Stimulated activated naive CD4-positive, alpha-beta T cell (primary cell): ENCODE measurements around the gene LENG8.
"Not testable (repeated sequence)": the region's sequence is repeated elsewhere in the genome, so short reads cannot be mapped to it uniquely, and the experiment has no call there.

Experiments used
- DNase-seq, 6 experiments: peaks; one replicate each; lab custom pipeline; 2025; lab: John Stamatoyannopoulos, UW

LENG8 gene

DNA sequence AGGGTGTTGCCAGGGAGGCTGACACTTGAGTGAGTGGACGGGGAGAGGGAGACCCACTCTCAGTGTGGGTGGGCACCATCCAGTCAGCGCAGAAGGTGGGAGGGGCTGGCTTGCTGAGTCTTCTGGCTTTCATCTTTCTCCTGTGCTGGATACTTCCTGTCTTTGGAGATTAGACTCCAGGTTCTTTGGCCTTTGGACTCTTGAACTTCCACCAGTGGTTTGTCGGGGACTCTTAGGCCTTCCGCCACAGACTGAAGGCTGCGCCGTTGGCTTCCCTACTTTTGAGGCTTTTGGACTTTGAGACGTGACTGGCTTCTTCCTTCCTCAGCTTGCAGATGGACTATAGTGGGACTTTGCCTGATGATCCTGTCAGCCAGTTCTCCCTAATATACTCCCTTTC, 4.3 kb upstream of the LENG8 start:
- no peak for DNase-seq

DNA sequence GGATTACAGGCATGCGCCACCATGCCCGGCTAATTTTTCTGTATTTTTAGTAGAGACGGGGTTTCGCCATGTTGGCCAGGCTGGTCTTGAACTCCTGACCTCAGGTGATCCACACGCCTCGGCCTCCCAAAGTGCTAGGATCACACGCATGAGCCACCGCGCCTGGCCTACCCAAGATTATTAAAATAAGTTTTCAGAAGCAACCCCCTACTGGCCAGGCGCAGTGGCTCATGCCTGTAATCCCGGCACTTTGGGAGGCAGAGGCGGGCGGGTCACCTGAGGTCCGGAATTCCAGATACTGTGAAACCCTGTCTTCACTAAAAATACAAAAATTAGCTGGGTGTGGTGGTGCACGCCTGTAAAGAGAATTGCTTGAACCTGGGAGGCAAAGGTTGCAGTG, 2.6 kb upstream of the LENG8 start:
- DNase-seq, result not testable (repeated sequence)

DNA sequence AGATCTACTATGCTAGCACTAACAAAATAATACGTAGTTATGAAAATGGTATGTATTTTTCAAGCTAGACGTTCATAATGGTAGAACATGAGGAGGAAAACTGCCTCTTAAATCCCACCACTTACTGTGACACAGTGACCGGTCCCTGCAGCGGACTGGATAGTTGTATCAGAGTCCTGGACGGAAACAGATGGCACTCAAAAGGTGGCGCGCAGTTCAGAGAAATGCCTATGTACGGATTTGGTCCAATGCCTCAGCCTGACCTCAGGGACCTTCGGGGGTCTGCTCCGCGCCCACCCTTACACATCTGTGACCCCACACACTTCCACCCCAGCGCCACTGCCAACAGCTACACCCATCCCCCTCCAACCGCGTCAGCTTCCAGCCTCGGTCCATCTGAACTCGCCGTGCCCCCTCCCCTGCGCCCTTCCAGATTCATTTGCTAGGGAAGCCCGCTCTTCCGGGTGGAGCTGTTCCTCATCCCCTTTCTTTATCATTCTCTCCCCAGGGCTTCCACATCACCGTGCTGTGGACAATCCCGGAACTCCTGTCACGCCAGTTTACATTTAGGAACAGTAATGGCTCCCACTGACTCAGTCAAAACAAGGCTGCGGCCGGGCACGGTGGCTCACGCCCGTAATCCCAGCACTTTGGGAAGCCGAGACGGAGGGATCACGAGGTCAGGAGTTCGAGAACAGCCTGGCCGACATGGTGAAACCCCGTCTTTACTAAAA, 792 bp upstream of the LENG8 start:
- DNase-seq, result peak in 3 of 6 experiments; percentile 36 to 71 (median 54)

DNA sequence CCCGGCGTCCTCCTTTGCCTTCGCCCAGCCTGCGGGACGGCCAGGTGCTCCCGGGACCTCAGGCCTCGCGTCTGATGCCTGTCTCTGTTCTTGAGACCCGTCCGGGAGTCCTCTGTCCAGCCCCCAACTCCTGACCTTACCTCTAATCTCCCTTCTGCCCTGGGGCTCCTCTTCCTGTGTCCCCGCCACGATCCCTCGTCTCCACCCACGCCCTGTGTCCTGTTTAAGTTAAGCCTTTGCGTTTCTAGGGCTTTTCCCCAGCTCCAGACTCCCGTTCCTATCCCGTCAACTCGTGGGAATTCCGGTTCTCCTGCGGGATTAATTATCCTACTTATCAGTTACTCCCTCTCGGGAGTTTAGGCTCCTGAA, 686 bp downstream of the LENG8 start:
- no peak for DNase-seq

DNA sequence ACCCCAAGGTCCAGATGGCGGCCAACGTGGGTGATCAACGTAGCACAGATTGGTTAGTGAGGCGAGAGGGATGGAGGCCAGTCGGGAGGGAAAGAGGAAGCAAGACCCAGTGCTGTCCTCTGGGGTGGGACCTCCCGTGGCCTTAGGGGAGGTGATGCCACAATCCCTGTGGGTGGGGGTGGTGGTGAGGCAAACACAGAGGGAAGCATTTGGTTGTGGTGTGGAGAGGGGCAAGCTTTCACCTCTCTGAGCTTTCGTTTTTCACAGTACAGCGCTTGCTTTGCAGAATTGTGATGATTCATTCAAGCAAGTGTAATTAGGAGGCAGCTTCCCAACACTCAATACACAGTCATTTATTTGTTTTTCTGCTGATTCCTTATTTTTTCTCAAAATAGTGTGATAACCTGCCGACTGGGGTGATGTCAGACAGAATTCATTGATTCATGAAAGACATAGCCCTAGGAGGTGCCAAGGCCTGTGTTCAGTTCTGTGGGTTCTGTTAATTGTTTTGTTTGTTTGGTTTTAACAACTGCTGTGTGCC, 2.4 kb downstream of the LENG8 start:
- no peak for DNase-seq

DNA sequence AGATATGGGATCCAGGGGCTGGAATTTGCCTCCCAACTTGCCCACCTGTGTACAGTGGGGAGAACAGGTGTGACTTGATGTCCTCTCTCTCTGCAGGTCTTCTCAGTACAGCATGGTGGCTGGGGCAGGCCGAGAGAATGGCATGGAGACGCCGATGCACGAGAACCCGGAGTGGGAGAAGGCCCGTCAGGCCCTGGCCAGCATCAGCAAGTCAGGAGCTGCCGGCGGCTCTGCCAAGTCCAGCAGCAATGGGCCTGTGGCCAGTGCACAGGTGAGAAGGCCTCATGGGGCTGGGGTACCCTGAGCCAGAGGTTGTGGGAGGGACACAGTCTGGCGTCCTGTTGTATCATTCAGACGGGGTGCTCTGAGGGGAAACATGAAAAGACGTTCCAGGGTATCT, 3.0 kb downstream of the LENG8 start:
- no peak for DNase-seq

DNA sequence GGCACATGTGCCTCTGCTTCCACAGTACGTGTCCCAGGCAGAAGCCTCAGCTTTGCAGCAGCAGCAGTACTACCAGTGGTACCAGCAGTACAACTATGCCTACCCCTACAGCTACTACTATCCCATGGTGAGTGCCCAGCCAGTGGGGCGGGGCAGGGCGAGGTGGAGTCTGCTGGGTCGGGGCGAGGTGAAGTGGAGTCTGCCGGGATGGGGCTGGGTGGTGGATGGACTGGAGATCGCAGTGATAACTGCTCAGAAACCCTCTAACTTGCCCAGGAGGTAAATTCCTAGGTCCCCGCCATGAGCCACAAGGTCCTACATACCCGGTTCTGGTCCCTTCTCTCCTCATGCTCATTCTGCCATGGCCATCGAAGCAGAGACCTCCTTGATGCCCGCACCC, 3.6 kb downstream of the LENG8 start:
- no peak for DNase-seq

DNA sequence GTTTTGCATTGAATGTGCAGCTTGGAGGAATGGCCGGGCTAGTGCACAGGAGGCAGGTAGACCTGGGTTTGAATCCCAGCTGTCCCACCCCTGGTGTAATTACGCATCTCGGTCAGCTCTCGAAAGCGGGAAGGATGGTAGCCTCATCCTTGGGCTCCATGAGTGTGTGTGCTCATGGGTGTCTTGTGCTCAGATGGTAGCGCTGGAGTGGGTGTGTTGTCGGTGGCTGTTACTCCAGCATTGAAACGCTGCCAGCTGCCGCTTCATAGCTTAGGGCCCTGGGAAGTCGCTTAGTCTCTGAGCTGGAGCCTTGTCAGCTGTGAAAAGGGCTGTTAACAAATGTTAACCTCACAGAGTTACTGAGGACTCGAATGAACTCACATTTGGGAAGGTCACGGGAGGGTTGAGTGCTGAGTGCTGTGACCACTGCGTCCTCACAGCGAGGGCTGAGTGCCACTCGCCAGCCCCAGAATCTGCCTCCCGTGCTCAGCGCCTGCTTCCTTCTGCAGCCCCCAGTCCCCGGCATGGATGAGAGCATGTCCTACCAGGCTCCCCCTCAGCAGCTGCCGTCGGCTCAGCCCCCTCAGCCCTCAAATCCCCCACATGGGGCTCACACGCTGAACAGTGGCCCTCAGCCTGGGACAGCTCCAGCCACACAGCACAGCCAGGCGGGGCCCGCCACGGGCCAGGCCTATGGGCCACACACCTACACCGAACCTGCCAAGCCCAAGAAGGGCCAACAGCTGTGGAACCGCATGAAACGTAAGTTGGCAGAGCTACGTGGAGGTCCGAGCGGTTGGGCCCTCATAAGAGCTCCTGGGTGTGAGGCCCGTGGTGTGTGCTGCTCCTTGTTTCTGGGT, 5.2 kb downstream of the LENG8 start:
- DNase-seq, result no peak

DNA sequence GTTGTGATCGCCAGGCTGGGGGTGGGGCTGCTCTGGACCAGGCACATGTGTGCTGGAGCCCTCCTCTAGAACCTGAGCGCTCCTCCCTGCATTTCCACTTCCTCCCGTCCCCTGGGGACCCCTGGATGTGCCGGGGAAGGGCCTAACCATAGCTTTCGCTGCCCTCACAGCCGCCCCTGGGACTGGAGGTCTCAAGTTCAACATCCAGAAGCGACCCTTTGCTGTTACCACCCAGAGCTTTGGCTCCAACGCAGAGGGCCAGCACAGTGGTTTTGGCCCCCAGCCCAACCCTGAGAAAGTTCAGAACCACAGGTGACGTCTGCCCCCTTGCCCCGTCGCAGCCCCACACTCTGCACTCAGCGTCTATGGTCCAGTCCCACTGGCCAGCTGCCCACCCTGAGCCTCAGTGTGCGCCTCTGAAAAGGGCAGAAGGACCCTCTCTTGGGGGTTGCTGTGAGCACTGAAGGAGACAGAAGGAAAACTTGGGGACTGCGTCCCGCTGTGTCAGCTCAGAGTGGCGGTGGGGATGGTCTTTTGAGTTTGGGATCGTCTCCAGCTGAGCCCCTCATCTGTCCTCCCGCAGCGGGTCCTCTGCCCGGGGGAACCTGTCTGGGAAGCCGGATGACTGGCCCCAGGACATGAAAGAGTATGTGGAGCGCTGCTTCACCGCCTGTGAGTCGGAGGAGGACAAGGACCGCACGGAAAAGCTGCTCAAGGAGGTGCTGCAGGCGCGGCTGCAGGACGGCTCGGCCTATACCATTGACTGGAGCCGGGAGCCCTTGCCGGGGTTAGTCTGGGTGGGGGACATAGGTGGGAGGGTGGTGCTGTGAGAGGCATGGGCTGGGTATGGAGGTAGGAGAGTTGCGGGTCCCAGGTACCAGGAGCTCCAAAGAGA, 6.0 kb downstream of the LENG8 start:
- no peak for DNase-seq

DNA sequence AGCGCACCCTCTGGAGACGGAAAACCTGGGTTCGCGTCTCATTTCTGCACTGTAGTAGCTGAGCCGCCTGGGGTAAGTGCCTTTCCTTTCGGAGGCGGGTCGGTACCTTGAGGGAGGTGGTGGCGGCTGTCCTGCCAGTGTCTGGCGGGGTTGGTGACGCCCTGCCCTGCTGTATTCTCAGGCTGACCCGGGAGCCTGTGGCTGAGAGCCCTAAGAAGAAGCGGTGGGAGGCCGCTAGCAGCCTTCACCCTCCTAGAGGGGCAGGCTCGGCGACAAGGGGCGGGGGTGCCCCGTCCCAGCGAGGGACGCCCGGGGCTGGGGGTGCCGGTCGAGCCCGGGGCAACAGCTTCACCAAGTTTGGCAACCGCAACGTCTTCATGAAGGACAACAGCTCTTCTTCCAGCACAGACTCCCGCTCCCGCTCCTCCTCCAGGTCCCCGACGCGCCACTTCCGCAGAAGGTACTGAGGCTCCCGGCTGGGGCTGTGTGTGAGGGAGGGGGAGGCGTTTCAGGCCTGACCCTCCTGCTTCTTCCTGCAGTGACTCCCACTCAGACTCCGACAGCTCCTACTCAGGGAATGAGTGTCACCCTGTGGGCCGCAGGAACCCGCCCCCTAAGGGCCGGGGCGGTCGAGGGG, 6.9 kb downstream of the LENG8 start:
- DNase-seq, result no peak

DNA sequence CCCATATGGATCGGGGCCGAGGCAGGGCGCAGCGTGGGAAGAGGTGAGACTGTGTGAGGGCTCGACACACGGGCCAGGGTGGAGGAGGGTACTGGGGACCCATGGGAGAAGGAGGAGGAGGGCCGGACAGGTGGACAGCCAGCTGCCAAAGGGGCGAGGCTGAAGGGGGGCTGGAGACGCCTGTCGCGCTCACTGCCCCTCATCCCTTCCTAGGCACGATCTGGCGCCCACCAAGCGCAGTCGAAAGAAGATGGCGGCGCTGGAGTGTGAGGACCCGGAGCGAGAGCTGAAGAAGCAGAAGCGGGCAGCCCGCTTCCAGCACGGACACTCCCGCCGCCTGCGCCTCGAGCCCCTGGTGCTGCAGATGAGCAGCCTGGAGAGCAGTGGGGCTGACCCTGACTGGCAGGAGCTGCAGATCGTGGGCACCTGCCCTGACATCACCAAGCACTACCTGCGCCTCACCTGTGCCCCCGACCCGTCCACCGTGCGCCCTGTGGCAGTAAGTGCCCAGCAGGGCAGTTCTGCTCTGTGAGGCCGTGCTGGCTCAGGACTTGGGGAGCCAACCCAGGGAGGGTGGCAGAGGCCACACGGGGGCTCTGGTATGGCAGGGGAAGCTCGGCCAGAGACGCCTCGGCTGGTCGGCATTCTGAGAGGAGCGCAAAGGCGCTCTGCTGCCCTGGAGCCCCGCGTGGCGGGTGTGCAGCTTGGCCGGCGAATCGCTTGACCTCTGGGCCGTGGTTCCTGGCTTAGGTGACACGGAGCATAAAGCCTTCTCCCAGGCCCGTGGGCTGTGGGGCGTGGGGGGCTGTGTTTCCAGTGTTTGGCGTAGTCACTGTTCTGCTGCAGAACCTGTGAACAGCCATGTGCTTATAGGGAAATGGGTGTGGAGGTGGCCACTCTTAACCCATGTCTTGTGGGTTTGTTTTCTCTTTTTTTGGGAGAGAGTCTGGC, 7.7 kb downstream of the LENG8 start:
- no peak for DNase-seq

DNA sequence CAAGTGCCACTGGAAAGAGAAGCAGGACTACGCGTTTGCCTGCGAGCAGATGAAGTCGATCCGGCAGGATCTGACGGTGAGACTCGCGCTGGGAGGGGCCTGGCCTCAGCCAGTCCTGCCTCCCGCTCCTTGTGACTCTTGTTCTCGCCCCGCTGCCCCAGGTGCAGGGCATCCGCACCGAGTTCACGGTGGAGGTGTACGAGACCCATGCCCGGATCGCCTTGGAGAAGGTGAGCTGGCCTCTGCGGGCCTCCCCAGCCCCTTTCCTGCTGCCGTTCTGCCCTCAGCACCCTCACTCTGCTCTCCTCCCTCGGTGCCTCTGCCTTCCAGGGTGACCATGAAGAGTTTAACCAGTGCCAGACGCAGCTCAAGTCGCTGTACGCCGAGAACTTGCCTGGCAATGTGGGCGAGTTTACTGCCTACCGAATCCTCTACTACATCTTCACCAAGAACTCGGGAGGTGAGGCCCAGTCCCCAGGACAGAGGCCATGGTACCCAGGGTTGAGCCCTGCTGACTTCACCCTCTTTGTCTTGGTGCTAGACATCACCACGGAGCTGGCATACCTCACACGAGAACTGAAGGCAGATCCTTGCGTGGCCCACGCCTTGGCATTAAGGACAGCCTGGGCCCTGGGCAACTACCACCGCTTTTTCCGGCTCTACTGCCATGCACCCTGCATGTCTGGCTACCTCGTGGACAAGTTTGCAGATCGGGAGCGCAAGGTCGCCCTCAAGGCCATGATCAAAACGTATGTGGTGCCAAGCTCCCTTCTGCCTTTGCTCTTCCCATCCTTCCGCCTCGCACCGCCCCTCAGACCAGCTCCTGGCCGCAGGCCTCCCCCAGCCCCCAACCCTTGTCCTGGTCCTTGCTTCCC, 9.0 kb downstream of the LENG8 start:
- DNase-seq, result no peak

DNA sequence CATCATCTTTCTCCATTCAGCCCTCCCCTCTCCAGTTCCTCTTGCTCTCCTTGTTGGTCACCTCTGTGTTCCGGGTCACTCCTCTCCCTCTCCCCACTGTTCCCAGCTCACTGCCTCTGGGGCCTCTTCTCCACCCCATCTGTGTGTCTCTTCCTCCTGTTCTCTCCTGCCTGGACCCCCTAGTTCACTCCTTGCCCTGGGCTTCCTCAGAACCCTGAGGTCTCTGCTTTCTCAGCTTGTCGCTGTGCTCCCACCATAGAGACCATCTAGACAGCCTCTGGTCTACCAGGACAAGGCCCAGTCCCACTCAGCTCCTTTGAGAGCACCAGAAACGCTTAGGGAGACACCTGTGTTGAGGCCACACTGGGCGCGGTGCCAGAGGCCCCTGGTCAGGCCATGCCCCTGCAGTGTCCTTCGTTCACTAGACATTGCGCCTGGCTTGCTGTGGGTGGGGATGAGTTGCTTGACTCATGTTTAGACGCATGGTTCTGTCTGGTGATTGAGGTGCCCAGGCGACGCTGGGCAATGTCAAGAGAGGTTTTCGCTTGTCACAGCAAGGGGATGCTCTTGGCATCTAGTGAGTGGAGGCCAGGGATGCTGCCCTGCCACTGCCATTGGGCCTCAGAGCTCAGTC, 9.8 kb downstream of the LENG8 start:
- no peak for DNase-seq

DNA sequence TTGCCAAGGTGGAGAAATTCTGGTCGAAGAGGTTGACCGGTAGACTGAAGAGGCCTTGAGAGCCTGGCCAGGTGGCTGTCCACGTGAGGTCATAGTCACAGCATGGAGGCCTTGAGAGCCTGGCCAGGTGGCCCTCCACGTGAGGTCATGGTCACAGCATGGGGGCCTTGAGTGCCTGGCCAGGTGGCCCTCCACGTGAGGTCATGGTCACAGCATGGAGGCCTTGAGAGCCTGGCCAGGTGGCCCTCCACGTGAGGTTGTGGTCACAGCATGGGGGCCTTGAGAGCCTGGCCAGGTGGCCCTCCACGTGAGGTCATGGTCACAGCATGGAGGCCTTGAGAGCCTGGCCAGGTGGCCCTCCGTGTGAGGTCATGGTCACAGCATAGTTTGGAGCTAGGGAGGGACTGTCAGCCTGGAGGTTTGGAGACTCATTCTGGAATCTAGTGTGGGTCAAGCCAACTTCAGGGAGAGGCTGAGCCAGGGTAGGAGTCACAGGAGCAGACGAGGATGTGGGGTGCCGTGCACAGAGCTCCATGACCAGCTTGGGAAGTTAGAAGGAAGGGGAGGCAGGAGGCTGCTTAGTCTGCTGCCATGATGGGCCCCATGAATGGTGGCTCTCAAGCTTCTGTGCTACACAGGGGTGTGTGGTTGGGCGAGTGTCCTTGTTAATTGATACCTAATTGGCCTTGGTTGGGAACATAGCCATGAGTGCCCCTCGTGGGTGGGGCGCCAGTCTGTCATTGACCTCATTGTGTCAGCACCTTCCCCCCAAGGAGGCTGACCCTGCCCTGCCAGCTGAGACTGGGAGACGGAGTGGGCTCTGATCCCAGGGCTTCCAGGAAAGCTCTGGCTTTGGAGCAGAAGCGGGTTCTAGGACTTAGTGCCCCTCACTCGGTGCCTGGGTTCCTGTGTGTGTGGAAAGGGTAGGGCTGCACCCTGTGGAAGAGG, 10.6 kb downstream of the LENG8 start:
- DNase-seq, result no peak

DNA sequence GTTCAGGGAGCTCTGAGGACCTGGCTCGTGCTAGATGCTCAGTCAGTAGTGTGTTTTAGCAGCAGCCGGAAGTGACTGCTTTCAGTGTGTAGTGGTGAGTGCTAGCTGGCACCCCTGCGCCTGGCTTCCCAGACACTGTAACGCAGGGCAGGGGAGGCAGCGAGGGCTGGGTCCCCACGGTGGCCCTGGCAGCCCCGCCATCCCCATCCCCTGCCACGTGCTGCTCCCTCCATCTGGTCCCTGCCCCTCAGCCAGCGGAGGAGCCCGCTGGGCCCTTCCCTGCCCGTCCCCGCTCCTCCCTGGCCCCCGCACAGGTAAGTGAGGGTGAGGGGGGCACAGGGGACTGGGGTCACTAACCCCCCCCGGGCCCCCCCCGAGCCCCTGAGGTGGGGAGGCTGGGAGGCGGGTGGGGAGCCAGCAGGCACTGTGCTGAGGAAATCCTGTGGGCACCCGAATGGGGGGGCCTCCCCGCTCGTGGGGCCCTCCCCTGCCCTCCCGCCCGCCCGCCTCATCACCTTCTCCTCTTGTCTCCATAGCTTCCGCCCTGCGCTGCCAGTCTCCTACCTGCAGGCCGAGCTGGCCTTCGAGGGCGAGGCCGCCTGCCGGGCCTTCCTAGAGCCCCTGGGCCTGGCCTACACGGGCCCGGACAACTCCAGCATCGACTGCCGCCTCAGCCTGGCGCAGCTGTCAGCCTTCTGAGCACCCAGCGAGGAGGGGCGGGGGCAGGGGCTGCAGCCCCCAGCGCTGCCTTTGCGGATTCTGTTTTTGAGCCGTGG, 11.4 kb downstream of the LENG8 start:
- DNase-seq, result no peak

DNA sequence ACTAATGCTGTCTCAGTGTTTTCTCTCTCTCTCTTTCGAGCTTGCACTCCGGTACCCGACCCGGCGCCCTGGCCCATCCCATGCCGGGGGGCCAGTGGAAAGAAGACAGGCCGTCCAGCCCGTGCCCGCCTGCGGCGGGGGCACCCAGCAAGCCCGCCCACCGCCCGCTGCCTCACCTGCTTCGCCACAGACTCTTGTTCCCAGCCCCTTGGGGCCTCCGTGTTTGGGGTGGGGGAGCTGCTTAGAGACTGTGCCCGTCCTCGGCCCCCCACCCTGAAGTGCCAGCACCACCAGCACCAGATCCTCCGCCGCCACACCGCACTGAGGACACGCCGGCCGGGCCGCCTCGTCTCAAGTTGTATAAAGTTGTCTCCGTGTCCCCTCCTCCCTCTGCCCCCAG, 12.2 kb downstream of the LENG8 start:
- no peak for DNase-seq

DNA sequence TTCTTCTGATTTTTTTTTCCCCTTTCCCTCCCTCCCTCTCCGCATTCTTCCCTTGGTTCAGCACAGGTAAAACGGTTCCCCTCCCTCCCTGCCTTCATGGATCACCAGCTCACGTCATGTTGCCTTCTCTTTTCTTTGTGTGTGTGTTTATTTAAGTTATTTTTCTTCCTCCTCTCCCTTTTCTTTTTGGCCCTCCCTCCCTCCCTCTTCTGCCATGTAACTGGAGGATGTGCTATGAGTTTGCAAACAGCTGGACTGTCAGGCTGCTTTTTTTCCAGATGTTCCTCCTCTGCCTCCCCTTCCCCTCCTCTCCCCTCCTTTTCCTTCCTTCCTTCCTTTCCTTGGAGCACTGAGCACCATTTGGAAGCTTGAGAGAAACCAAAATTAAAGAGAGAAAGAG, 12.6 kb downstream of the LENG8 start:
- DNase-seq, result no peak
